Epithelial cell of proximal tubule (primary cell): Measurements from ENCODE around the gene AGPS. TPM values are rescaled to one million over a fixed set of nuclear protein-coding genes. Genes with fewer than 3 reads are reported as not detected.

Source experiments
- total RNA-seq: library from RNA; depleted of rRNA; stranded (reverse); fragments of >200 nt; gene quantifications from 2 replicates; pipeline ENCODE4 v1.2.3, GENCODE V29; 2015

AGPS gene
- total RNA-seq, 1 donor from 2014 or later: 36.8 TPM

Other genes with a start within 250 kb of the AGPS start
- 48.6 and 64.4 TPM in 2 replicates for gene HNRNPA3, start 180.0 kb upstream of the AGPS start, total RNA-seq
- 43.6 and 53.0 TPM in 2 replicates for gene NFE2L2, start 128.0 kb upstream of the AGPS start, total RNA-seq